AG09319 (cell line): Measurements from ENCODE around the gene ABCG1.

Experiments used
- DNase-seq: peaks from one replicate; pipeline ENCODE4 v3.0.0-alpha.2; 2010; ENCODE audit warnings: low read depth; ENCODE audit errors: extremely low read depth
- CTCF ChIP-seq: IDR thresholded peaks from 2 replicates; pipeline ENCODE4 v1.5.1; 2011; ENCODE audit warnings: low read depth, mild to moderate bottlenecking, inconsistent platforms, low read length, moderate library complexity

The ABCG1 gene

GRCh38 chr21:42278451-42279149 is 59.7 kb downstream of the ABCG1 start:
- no peak for DNase-seq
- TF ChIP-seq CTCF = no peak

- no peak for DNase-seq
- TF ChIP-seq CTCF = no peak
Observed at GRCh38 chr21:42279341-42279871, 60.5 kb downstream of the ABCG1 start.

- DNase-seq = no peak
- TF ChIP-seq CTCF = no peak
Observed at GRCh38 chr21:42279888-42280287, 60.9 kb downstream of the ABCG1 start.

- TF ChIP-seq CTCF = no peak
Observed at GRCh38 chr21:42280356-42281180, 61.6 kb downstream of the ABCG1 start.

GRCh38 chr21:42281181-42281680 is 62.3 kb downstream of the ABCG1 start:
- no peak for DNase-seq
- TF ChIP-seq CTCF = no peak

More at GRCh38 chr21:42280356-42281180, 61.6 kb downstream of the ABCG1 start:
- no peak for DNase-seq

GRCh38 chr21:42282021-42282420 is 63.1 kb downstream of the ABCG1 start:
- no peak for DNase-seq
- no peak for TF ChIP-seq CTCF

- DNase-seq = no peak
- no peak for TF ChIP-seq CTCF
Observed at GRCh38 chr21:42282715-42283114, 63.8 kb downstream of the ABCG1 start.
